HG03432 (cell line): Measurements from ENCODE around the gene KIAA1671.

Experiments
- ATAC-seq: cut with Tn5 transposase; IDR thresholded peaks from one replicate; pipeline ENCODE4 v1.9.1; 2021; ENCODE audit warnings: mild to moderate bottlenecking, moderate library complexity; ENCODE audit not compliant: unreplicated experiment

Gene KIAA1671

GRCh38 chr22:25032066-25032465 lies 79.5 kb downstream of the KIAA1671 start:
- ATAC-seq = no peak

GRCh38 chr22:25035715-25036114 lies 83.2 kb downstream of the KIAA1671 start:
- ATAC-seq = no peak

GRCh38 chr22:25038239-25038638 lies 85.7 kb downstream of the KIAA1671 start:
- ATAC-seq = no peak

GRCh38 chr22:25038771-25039170 lies 86.3 kb downstream of the KIAA1671 start:
- no peak for ATAC-seq

- no peak for ATAC-seq
These were observed 86.7 kb downstream of the KIAA1671 start for GRCh38 chr22:25039255-25039654.

GRCh38 chr22:25039754-25040153 lies 87.2 kb downstream of the KIAA1671 start:
- no peak for ATAC-seq

GRCh38 chr22:25045159-25045558 lies 92.6 kb downstream of the KIAA1671 start:
- ATAC-seq = no peak

GRCh38 chr22:25048071-25048470 lies 95.6 kb downstream of the KIAA1671 start:
- no peak for ATAC-seq

- ATAC-seq = no peak
These were observed 96.4 kb downstream of the KIAA1671 start for GRCh38 chr22:25048659-25049647.

GRCh38 chr22:25049770-25050169 lies 97.3 kb downstream of the KIAA1671 start:
- ATAC-seq = no peak

GRCh38 chr22:25050566-25050965 lies 98.0 kb downstream of the KIAA1671 start:
- ATAC-seq = no peak

GRCh38 chr22:25051073-25051472 lies 98.6 kb downstream of the KIAA1671 start:
- no peak for ATAC-seq

GRCh38 chr22:25051983-25052710 lies 99.6 kb downstream of the KIAA1671 start:
- ATAC-seq = no peak

- no peak for ATAC-seq
These were observed 100.8 kb downstream of the KIAA1671 start for GRCh38 chr22:25053153-25053805.

GRCh38 chr22:25054943-25055511 lies 102.5 kb downstream of the KIAA1671 start:
- ATAC-seq = no peak

- peak; percentile 53 for ATAC-seq
These were observed 104.7 kb downstream of the KIAA1671 start for GRCh38 chr22:25057013-25057881.

GRCh38 chr22:25059438-25059837 lies 106.9 kb downstream of the KIAA1671 start:
- ATAC-seq = no peak

- ATAC-seq = no peak
These were observed 108.1 kb downstream of the KIAA1671 start for GRCh38 chr22:25060522-25061071.

GRCh38 chr22:25061134-25061533 lies 108.6 kb downstream of the KIAA1671 start:
- ATAC-seq = no peak
